Neuron (in vitro differentiated cells): ENCODE results near the gene IQSEC2.

Experiments used
- H2AFZ ChIP-seq: one replicate; pipeline ENCODE4 v1.6.1; 2013; ENCODE audit warnings: low read depth, mild to moderate bottlenecking, inconsistent platforms, low read length, moderate library complexity
- H3K27me3 ChIP-seq: one replicate; pipeline ENCODE4 v1.6.1; 2013; ENCODE audit warnings: low read length; ENCODE audit not compliant: insufficient read depth
- H3K36me3 ChIP-seq: one replicate; pipeline ENCODE4 v1.6.1; 2013; ENCODE audit warnings: low read length; ENCODE audit not compliant: insufficient read depth
- H3K4me1 ChIP-seq: one replicate; pipeline ENCODE4 v1.6.1; 2013; ENCODE audit warnings: low read length; ENCODE audit not compliant: insufficient read depth
- H3K4me3 ChIP-seq: 2 replicates; pipeline ENCODE4 v1.5.1; 2013; ENCODE audit warnings: mild to moderate bottlenecking, low read length, moderate library complexity
- H3K9me3 ChIP-seq: one replicate; pipeline ENCODE4 v1.6.1; 2013; ENCODE audit warnings: low read length

IQSEC2 gene

GRCh38 chrX:53281321-53281822 is at the start of gene IQSEC2:
IQSEC2 (minus strand) TSS chrX:53281584.
- H3K27me3 ChIP-seq = no peaks in the 10 kb centered on the region
- no peaks in the 10 kb centered on the region for H3K36me3 ChIP-seq
- no peaks in the 10 kb centered on the region for H3K9me3 ChIP-seq
- no peaks in the 10 kb centered on the region for H3K4me1 ChIP-seq
- H3K4me3 ChIP-seq = no peak within 1 kb of the TSS
- H2AFZ ChIP-seq = no peak within 1 kb of the TSS

- H3K4me3 ChIP-seq = no peak overlapping the region
- H2AFZ ChIP-seq = no peak overlapping the region
- H3K27me3 ChIP-seq = peaks cover 22% of the 10 kb centered on the region
- H3K9me3 ChIP-seq = no peaks in the 10 kb centered on the region
- H3K36me3 ChIP-seq = no peaks in the 10 kb centered on the region
- no peaks in the 10 kb centered on the region for H3K4me1 ChIP-seq
Observed at GRCh38 chrX:53330331-53330730, 48.9 kb upstream of the IQSEC2 start.

DNA sequence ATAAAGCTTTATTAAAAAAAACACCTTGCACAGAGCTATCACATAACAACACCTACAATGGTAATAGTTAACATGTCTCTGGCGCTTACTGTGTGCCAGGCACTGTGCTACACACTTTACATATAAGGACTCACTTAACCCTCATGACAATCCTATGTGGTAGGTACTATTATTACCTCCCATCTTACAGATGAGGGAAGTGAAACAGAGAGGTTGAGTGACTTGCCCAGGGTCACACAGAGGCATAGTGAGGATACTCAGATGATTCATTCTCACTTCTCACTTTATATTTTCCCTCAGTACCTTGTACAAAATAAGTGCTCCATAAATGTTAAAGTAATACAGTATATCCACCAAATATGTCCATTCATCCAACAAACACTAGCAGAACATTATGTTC is 43.4 kb upstream of the IQSEC2 start:
- Histone ChIP-seq H3K9me3 (no peaks in the 10 kb centered on the region), H3K4me3 (no peak overlapping the region), H2AFZ (no peak overlapping the region), H3K4me1 (peaks cover 7% of the 10 kb centered on the region), H3K27me3 (peaks cover 40% of the 10 kb centered on the region), H3K36me3 (no peaks in the 10 kb centered on the region)

GRCh38 chrX:53324085-53324484 is 42.7 kb upstream of the IQSEC2 start:
- peaks cover 44% of the 10 kb centered on the region for H3K27me3 ChIP-seq
- no peak overlapping the region for H2AFZ ChIP-seq
- H3K4me3 ChIP-seq = no peak overlapping the region
- H3K4me1 ChIP-seq = peaks cover 7% of the 10 kb centered on the region
- H3K36me3 ChIP-seq = no peaks in the 10 kb centered on the region
- no peaks in the 10 kb centered on the region for H3K9me3 ChIP-seq

DNA sequence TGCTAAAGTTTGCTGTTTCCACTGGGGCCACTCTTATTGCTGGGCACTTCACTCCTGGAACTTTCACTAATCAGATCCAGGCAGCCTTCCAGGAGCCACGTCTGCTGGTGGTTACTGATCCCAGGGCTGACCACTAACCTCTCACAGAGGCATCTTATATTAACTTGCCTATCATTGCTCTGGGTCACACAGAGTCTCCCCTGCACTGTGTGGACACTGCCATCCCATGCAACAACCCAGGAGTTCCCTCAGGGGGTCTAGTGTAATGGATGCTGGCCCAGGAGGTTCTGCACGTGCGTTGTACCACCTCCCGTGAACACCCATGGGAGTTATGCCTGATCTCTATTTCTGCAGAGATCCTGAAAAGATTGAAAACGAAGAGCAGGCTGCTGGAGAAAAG is 41.8 kb upstream of the IQSEC2 start:
- peaks cover 7% of the 10 kb centered on the region for H3K4me1 ChIP-seq
- peaks cover 53% of the 10 kb centered on the region for H3K27me3 ChIP-seq
- no peaks in the 10 kb centered on the region for H3K9me3 ChIP-seq
- H3K4me3 ChIP-seq = no peak overlapping the region
- H2AFZ ChIP-seq = no peak overlapping the region
- H3K36me3 ChIP-seq = no peaks in the 10 kb centered on the region

DNA sequence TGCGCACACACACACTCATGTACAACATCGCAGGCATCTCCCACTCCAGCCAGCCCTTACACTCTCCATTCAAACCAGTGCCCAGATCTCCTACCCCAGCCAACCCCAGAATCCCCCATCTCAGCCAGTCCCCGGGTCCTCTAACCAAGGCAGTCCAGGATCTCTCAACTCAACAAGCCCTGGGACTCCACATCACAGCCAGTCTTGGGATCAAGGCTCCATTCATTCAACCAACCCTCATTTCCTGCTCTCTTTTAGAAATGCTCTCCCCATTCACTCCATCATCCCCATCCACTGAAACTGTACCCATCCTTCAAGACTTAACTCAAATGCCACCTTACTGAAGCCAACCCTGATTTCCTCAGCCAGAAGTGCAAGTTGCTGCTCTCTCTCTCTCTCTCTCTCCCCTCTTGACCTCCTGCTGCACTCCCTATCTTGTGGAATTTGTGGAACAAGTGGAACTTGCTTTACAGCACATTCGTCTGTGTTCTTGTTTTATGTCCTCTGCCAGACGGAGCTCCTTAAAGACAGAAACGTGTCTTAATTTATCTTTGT is 40.6 kb upstream of the IQSEC2 start:
- H3K4me3 ChIP-seq = no peak overlapping the region
- no peaks in the 10 kb centered on the region for H3K36me3 ChIP-seq
- H2AFZ ChIP-seq = no peak overlapping the region
- H3K9me3 ChIP-seq = no peaks in the 10 kb centered on the region
- H3K4me1 ChIP-seq = peaks cover 7% of the 10 kb centered on the region
- peaks cover 51% of the 10 kb centered on the region for H3K27me3 ChIP-seq

DNA sequence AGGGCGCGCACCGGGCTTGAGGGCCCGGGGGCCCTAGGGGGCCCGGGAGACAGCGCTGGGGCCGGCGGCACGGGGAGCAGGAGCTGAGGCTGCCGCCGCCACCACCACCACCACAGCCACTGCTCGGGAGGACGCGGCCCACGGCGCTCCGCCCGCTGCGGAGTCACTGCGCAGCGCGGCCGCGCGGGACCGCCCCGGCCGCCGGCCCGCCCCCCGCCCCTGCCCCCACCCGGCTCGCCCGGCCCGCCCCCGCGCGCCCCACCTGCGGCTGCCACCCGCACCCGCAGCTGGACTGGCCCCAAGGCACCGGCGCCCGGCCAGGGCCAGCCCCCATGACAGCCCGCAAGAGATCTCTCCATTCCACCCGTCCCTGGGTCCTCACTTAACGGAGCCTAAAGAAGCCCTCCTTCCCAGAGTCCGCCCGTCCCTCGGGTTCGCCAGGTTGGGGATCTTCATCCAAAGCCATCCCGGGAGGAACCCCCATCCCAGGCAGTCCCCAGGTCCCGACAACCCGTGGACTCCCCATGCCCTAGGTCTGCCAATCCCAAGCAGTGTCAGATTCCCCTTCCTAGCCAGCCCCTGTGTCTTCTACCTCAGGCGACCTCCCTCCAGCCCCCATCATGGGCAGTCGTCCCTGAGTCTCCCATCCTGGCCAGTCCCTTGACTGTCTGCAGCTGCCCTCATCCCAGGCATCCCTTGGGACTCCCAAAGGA is 40.0 kb upstream of the IQSEC2 start:
- Histone ChIP-seq H3K27me3 (peaks cover 51% of the 10 kb centered on the region), H3K36me3 (no peaks in the 10 kb centered on the region), H3K4me1 (peaks cover 7% of the 10 kb centered on the region), H3K4me3 (peak overlapping the region; percentile 38), H2AFZ (no peak overlapping the region), H3K9me3 (no peaks in the 10 kb centered on the region)

- H3K36me3 ChIP-seq = no peaks in the 10 kb centered on the region
- H3K4me3 ChIP-seq = peak overlapping the region; percentile 38
- H3K27me3 ChIP-seq = peaks cover 51% of the 10 kb centered on the region
- no peaks in the 10 kb centered on the region for H3K9me3 ChIP-seq
- H2AFZ ChIP-seq = no peak overlapping the region
- peaks cover 7% of the 10 kb centered on the region for H3K4me1 ChIP-seq
Observed at GRCh38 chrX:53320543-53321229, 39.3 kb upstream of the IQSEC2 start.

- H3K4me3 ChIP-seq = peak overlapping the region; percentile 38
Observed at GRCh38 chrX:53319614-53320542, 38.5 kb upstream of the IQSEC2 start.

DNA sequence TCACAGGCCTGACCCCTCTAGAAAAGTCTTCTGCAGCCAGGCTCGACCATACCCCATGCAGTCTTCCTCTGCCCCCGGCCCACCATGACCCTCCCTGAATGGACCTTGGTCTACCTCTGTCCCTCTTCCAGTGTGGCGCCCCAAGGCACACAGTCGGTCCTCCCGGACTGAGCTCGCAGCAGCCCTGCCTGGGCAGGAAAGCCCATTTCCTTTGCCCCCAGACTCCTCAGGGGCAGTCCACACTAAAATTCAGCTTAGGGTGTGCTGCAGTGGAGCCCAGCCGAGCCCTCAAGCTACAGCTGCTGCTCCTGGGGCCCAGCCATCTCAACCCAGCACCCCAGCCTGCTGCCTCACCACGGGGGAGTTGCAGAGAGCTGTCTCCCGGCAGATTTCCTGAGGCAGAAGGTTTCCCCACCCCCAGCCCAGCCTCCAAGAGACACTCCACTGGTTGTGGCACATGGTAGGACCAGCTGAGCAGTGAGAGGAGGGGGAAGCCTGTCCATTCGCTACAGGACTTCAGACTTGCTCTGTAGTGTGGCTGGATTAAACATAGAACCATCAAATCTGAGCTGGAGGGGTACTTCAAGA is 37.5 kb upstream of the IQSEC2 start:
- H3K4me1 ChIP-seq = peaks cover 7% of the 10 kb centered on the region
- peaks cover 45% of the 10 kb centered on the region for H3K27me3 ChIP-seq
- H2AFZ ChIP-seq = no peak overlapping the region
- no peaks in the 10 kb centered on the region for H3K9me3 ChIP-seq
- H3K4me3 ChIP-seq = no peak overlapping the region
- no peaks in the 10 kb centered on the region for H3K36me3 ChIP-seq

More at GRCh38 chrX:53319614-53320542, 38.5 kb upstream of the IQSEC2 start:
- no peaks in the 10 kb centered on the region for H3K36me3 ChIP-seq
- H3K9me3 ChIP-seq = no peaks in the 10 kb centered on the region
- peaks cover 45% of the 10 kb centered on the region for H3K27me3 ChIP-seq
- no peak overlapping the region for H2AFZ ChIP-seq
- peaks cover 7% of the 10 kb centered on the region for H3K4me1 ChIP-seq

- Histone ChIP-seq H3K4me3 (no peak overlapping the region), H3K27me3 (peaks cover 40% of the 10 kb centered on the region), H3K4me1 (peaks cover 7% of the 10 kb centered on the region), H3K36me3 (no peaks in the 10 kb centered on the region), H3K9me3 (no peaks in the 10 kb centered on the region), H2AFZ (no peak overlapping the region)
Observed at GRCh38 chrX:53317365-53318069, 36.1 kb upstream of the IQSEC2 start.

DNA sequence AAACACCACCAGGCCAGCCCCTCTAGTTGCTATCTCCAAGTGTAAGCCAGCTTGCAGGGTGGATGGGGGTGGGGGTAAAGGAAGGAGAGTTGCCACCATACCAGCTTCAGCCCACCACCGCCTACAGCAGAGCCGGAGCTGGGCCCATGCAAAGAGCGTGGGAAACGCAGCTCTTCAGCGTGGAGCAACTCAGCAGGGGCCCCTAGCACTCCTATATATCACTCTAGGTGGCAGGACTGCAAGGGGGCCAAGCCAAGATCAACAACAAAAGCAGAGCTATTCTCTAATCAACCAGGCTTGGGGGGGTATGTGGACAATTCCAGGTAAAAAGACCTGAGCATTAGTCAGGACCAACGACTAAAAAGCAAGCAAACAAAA is 35.5 kb upstream of the IQSEC2 start:
- peaks cover 7% of the 10 kb centered on the region for H3K4me1 ChIP-seq
- H3K36me3 ChIP-seq = no peaks in the 10 kb centered on the region
- H3K4me3 ChIP-seq = no peak overlapping the region
- H3K9me3 ChIP-seq = no peaks in the 10 kb centered on the region
- H2AFZ ChIP-seq = no peak overlapping the region
- peaks cover 34% of the 10 kb centered on the region for H3K27me3 ChIP-seq
